Pancreas (tissue), 10 donors: ENCODE measurements around the gene POLN. TPM values are rescaled to one million over a fixed set of nuclear protein-coding genes. Genes with fewer than 3 reads are reported as not detected.
A peak's percentile ranks its signal among the peaks of the same experiment; 100 is the strongest.

Experiments used
- ATAC-seq, 4 donors: fragments of 200-7000 bp; cut with Tn5 transposase; one replicate each; pipeline versions ENCODE4 v1.8.0 to v1.9.1; 2020; ENCODE audit warnings: mild to moderate bottlenecking in 4 of 4, moderate library complexity in 4 of 4
- DNase-seq, 6 donors: peaks; one replicate each; pipeline ENCODE4 v3.0.0-alpha.2; 2020
- FAIRE-seq: peaks from 2 replicates; lab custom pipeline; 2012; peaks lifted over from hg19 to GRCh38; lab: Jason Lieb, UNC
- H3K27ac ChIP-seq, 4 donors: fragments of 200-600 bp; sonication (generic); 1 replicate in 3 of 4; 2 replicates in 1 of 4; pipeline versions ENCODE4 v1.5.0 to v1.8.0; 2020
- H3K27me3 ChIP-seq, 4 donors: fragments of 200-600 bp; one replicate each; pipeline ENCODE4 v1.8.0; 2021
- H3K36me3 ChIP-seq, 3 donors: fragments of 200-600 bp; sonication (generic) in 1 of 3; one replicate each; pipeline versions ENCODE4 v1.5.0 to v1.8.0; 2020 to 2021
- H3K4me1 ChIP-seq, 3 donors: fragments of 200-600 bp; one replicate each; pipeline ENCODE4 v1.8.0; 2021
- H3K4me3 ChIP-seq, 4 donors: fragments of 200-600 bp; sonication (generic) in 2 of 4; one replicate each; pipeline versions ENCODE4 v1.5.0 to v1.8.0; 2020 to 2021
- H3K9me3 ChIP-seq, 4 donors: fragments of 200-600 bp; one replicate each; pipeline ENCODE4 v1.8.0; 2021
- WGBS, 2 donors: extraction: QIAGEN DNeasy Blood & Tissue Kit; methylation state at CpG; one replicate each; pipeline ENCODE4 v1.1.7; 2013; 5-methylcytosine and 5-hydroxymethylcytosine counted together
- intact Hi-C, 3 donors: fragments of 100-400 bp; cut with DNase I; formaldehyde crosslinking; loops; one replicate each; pipeline versions ENCODE4 v1.11.1 to v1.14.2; 2022
- polyA plus RNA-seq, 2 donors: library from polyadenylated mRNA; stranded (reverse); fragments of 200-250 nt; gene quantifications; one replicate each; pipeline ENCODE4 v1.2.3, GENCODE V29; 2013
- total RNA-seq, 6 donors: library from RNA; stranded (reverse); fragmentation: NEBNext Ultra II Directional in 4 of 6; extraction: Animal tissue kit (Norgen Biotek cat#: 25700) in 4 of 6; gene quantifications; one replicate each; pipeline versions ENCODE4 v1.2.1 to v1.2.4, GENCODE V29; 2021 to 2023
- TF ChIP-seq, protein P1 (sequence below), 4 donors: fragments of 200-600 bp; sonication (generic) in 3 of 4; IDR thresholded peaks; one replicate each; pipeline versions ENCODE4 v1.5.0 to v1.8.0; 2021; ENCODE audit warnings: antibody characterized with exemption in 4 of 4
- donor health status: healthy with polysubstance abuse.
- donor health status: DM: no; HTN: no; CAD: no; lungs with moderate emphysema.
- donor health status: DM: no; HTN: no; CAD: no.
- donor health status: control.
- donor health status: control.
- donor health status: Bipolar disorder and iron deficiency.
- donor health status: DM: yes; HTN: yes; CAD: no.
- donor health status: DM: no; HTN: no; CAD: no.
- donor health status: DM: no; HTN: no; CAD: no.
- donor health status: DM: yes; HTN: yes; CAD: no.

Gene POLN
- total and polyA plus RNA-seq, 8 donors = 0.95 to 3.6 (median 1.9) TPM

GRCh38 chr4:2071912-2072867 lies 169.7 kb downstream of the POLN start:
- DNase-seq = peak; percentile 48 to 85 (median 73)
- TF ChIP-seq, protein P1, sequence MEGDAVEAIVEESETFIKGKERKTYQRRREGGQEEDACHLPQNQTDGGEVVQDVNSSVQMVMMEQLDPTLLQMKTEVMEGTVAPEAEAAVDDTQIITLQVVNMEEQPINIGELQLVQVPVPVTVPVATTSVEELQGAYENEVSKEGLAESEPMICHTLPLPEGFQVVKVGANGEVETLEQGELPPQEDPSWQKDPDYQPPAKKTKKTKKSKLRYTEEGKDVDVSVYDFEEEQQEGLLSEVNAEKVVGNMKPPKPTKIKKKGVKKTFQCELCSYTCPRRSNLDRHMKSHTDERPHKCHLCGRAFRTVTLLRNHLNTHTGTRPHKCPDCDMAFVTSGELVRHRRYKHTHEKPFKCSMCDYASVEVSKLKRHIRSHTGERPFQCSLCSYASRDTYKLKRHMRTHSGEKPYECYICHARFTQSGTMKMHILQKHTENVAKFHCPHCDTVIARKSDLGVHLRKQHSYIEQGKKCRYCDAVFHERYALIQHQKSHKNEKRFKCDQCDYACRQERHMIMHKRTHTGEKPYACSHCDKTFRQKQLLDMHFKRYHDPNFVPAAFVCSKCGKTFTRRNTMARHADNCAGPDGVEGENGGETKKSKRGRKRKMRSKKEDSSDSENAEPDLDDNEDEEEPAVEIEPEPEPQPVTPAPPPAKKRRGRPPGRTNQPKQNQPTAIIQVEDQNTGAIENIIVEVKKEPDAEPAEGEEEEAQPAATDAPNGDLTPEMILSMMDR (IDR thresholded peaks at IDR 0.05) = no peak

DNA sequence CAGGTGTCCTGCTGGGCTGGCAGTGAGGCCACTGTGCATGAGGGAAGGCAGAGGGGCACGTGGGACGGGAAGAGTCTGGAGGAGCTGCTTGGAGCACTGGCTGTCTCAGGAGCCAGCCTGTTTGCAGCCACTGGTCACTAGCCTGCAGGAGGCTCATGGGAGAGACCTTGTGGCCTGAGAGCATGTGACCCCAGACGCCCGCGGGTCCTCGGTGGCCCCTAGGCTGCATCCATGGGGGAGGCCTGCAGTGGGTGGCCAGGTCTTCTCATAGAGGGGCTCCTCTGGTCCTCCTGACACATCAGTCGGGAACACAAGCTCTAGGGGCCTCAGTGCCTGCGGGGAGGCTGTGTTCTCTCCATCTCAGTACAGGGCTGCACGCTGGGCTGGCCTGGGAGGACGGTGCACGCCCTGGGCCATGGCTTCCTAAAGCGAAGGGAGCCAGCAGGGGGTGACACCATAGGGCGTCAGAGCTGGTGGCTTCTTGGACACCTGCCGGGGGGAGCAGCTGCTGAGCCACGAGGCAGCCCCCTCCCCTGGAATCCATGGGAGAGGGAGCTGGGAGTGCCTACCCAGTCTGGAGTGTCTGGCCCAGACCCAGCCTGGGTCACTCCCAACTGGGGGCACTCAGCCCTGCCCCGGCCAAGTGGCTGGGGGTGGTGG lies 170.5 kb downstream of the POLN start:
- FAIRE-seq (no peak), DNase-seq (peak in 3 of 6 donors; percentile 31 to 56 (median 48)), ATAC-seq (peak; percentile 6 to 36 (median 22))
- H3K4me1 ChIP-seq = peaks cover 0 to 9% (median 7%) of the 10 kb centered on the region in 3 donors
- WGBS, 2 donors = 55 to 64% methylated on average over 16 of the region's 16 CpGs
- no peaks in the 10 kb centered on the region for H3K9me3 ChIP-seq
- TF ChIP-seq, protein P1 (IDR thresholded peaks at IDR 0.05) = no peak
- H3K27ac ChIP-seq = peak overlapping the region in 3 of 4 donors; percentile 58 to 68 (median 61)
- H3K4me3 ChIP-seq = no peak overlapping the region
- intact Hi-C loops = no loop called here
- H3K36me3 ChIP-seq = no peaks in the 10 kb centered on the region
- no peaks in the 10 kb centered on the region for H3K27me3 ChIP-seq

More at GRCh38 chr4:2071912-2072867, 169.7 kb downstream of the POLN start:
- Histone ChIP-seq H3K4me3 (no peak overlapping the region), H3K4me1 (peaks cover 0 to 9% (median 7%) of the 10 kb centered on the region in 3 donors), H3K36me3 (no peaks in the 10 kb centered on the region), H3K27me3 (no peaks in the 10 kb centered on the region), H3K9me3 (no peaks in the 10 kb centered on the region), H3K27ac (peak overlapping the region; percentile 58 to 68 (median 64))
- intact Hi-C loops = no loop called here
- FAIRE-seq = no peak
- 37 to 39% methylated on average over 26 to 28 of the region's 28 CpGs for WGBS, 2 donors
- ATAC-seq = peak; percentile 76 to 87 (median 82)

GRCh38 chr4:2070421-2071251 lies 171.3 kb downstream of the POLN start:
- FAIRE-seq = no peak
- H3K27ac ChIP-seq = peak overlapping the region in 1 of 4 donors; percentile 61
- TF ChIP-seq, protein P1 (IDR thresholded peaks at IDR 0.05) = no peak
- DNase-seq = peak in 1 of 6 donors; percentile 47
- no peaks in the 10 kb centered on the region for H3K27me3 ChIP-seq
- no peaks in the 10 kb centered on the region for H3K9me3 ChIP-seq
- WGBS, 2 donors = 77 to 88% methylated on average over 21 to 22 of the region's 22 CpGs
- peaks cover 0 to 9% (median 7%) of the 10 kb centered on the region in 3 donors for H3K4me1 ChIP-seq
- no peak for ATAC-seq
- intact Hi-C loops = no loop called here
- no peak overlapping the region for H3K4me3 ChIP-seq
- no peaks in the 10 kb centered on the region for H3K36me3 ChIP-seq

- FAIRE-seq = no peak
- Histone ChIP-seq H3K4me3 (no peak overlapping the region), H3K27ac (no peak overlapping the region), H3K36me3 (no peaks in the 10 kb centered on the region), H3K4me1 (peaks cover 0 to 9% (median 7%) of the 10 kb centered on the region in 3 donors), H3K9me3 (no peaks in the 10 kb centered on the region), H3K27me3 (no peaks in the 10 kb centered on the region)
- WGBS, 2 donors = 84 to 88% methylated on average over 9 to 14 of the region's 14 CpGs
- intact Hi-C loops = no loop called here
- TF ChIP-seq, protein P1 (IDR thresholded peaks at IDR 0.05) = no peak
- no peak for ATAC-seq
- peak in 2 of 6 donors; percentile 49 to 54 for DNase-seq
Measured at GRCh38 chr4:2069986-2070385, 171.9 kb downstream of the POLN start.
